SK-N-SH treated with all-trans-retinoic acid at 6 μM for 48 hours (cell line): ENCODE data around the gene TNFRSF18.

Experiments used
- ARNTL ChIP-seq: fragments of 450-650 bp; formaldehyde crosslinking; IDR thresholded peaks from 2 replicates; pipeline ENCODE4 v1.5.0; 2020; ENCODE audit warnings: low read depth, mild to moderate bottlenecking, moderate library complexity, borderline replicate concordance
- BACH2 ChIP-seq: fragments of 250-450 bp; sonication (Bioruptor Pico); IDR thresholded peaks from 2 replicates; pipeline ENCODE4 v1.9.0; 2021; ENCODE audit warnings: mild to moderate bottlenecking, borderline replicate concordance
- RARB ChIP-seq: fragments of 250-450 bp; sonication (Bioruptor Pico); IDR thresholded peaks from 2 replicates; pipeline ENCODE4 v1.8.0; 2021; ENCODE audit warnings: mild to moderate bottlenecking, moderate library complexity
- SNAI2 ChIP-seq: fragments of 250-450 bp; sonication (Bioruptor Pico); IDR thresholded peaks from 2 replicates; pipeline ENCODE4 v1.5.0; 2020; ENCODE audit warnings: mild to moderate bottlenecking, moderate library complexity
- TOX ChIP-seq: fragments of 250-450 bp; sonication (Bioruptor Pico); IDR thresholded peaks from 2 replicates; pipeline ENCODE4 v1.8.0; 2021; ENCODE audit warnings: mild to moderate bottlenecking, moderate library complexity, borderline replicate concordance
- ZFP30 ChIP-seq: fragments of 450-650 bp; formaldehyde crosslinking; IDR thresholded peaks from 2 replicates; pipeline ENCODE4 v1.5.0; 2022; ENCODE audit warnings: mild to moderate bottlenecking, moderate library complexity
- TF ChIP-seq, protein P1 (sequence below): fragments of 250-450 bp; sonication (Bioruptor Pico); IDR thresholded peaks from 2 replicates; pipeline ENCODE4 v1.8.0; 2020; ENCODE audit warnings: mild to moderate bottlenecking, moderate library complexity, borderline replicate concordance
- TF ChIP-seq, protein P2 (sequence below): fragments of 250-450 bp; sonication (Bioruptor Pico); IDR thresholded peaks from 2 replicates; pipeline ENCODE4 v1.5.1; 2020; ENCODE audit warnings: low read depth, mild to moderate bottlenecking, moderate library complexity
- TF ChIP-seq, protein P3 (sequence below): fragments of 250-450 bp; sonication (Bioruptor Pico); IDR thresholded peaks from 2 replicates; pipeline ENCODE4 v1.5.1; 2021; ENCODE audit warnings: mild to moderate bottlenecking, moderate library complexity

DNA sequence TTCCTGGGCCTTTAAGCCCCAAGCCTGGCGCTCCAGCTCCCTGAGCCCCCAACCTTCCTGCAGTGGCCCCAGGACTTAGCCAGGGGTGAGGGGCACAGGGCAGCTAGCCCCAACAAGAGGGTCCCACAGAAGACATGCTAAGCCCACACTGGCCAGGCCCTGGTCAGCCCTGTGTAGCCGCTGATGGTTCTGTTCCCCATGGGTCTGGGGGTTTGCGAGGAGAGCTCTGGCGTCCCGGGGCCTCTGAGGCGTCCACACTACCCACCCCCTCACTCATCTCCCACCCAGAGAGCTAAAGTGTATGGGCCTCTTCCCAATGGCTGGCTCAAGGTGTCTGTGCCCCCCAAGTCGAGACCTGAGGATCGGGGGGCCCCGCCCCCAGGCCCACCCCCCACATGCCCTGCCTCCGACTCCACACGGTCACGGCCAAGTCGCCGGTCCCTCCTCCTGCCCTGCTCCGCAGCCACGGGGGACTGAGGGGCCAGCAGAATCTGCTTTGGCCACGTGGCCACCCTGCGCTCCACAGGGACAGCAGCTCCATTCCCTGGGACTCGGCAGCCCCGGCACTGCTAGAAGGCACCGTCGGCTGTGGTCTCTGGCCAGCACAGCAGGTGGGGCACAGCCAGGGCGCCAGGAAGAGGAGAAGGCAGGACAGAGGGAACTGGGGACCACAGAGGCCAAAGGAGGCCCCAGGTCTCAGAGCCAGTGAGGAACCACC lies 7.8 kb downstream of the TNFRSF18 start:
- TF ChIP-seq, protein P1, sequence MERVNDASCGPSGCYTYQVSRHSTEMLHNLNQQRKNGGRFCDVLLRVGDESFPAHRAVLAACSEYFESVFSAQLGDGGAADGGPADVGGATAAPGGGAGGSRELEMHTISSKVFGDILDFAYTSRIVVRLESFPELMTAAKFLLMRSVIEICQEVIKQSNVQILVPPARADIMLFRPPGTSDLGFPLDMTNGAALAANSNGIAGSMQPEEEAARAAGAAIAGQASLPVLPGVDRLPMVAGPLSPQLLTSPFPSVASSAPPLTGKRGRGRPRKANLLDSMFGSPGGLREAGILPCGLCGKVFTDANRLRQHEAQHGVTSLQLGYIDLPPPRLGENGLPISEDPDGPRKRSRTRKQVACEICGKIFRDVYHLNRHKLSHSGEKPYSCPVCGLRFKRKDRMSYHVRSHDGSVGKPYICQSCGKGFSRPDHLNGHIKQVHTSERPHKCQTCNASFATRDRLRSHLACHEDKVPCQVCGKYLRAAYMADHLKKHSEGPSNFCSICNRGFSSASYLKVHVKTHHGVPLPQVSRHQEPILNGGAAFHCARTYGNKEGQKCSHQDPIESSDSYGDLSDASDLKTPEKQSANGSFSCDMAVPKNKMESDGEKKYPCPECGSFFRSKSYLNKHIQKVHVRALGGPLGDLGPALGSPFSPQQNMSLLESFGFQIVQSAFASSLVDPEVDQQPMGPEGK (CRISPR knock-in tag): no peak
- TF ChIP-seq, protein P2, sequence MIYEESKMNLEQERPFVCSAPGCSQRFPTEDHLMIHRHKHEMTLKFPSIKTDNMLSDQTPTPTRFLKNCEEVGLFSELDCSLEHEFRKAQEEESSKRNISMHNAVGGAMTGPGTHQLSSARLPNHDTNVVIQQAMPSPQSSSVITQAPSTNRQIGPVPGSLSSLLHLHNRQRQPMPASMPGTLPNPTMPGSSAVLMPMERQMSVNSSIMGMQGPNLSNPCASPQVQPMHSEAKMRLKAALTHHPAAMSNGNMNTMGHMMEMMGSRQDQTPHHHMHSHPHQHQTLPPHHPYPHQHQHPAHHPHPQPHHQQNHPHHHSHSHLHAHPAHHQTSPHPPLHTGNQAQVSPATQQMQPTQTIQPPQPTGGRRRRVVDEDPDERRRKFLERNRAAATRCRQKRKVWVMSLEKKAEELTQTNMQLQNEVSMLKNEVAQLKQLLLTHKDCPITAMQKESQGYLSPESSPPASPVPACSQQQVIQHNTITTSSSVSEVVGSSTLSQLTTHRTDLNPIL (CRISPR knock-in tag): no peak
- TF ChIP-seq BACH2 (CRISPR knock-in tag): no peak
- no peak for TF ChIP-seq RARB
- no peak for TF ChIP-seq SNAI2
- no peak for TF ChIP-seq TOX (CRISPR knock-in tag)
- no peak for TF ChIP-seq ZFP30
- TF ChIP-seq, protein P3, sequence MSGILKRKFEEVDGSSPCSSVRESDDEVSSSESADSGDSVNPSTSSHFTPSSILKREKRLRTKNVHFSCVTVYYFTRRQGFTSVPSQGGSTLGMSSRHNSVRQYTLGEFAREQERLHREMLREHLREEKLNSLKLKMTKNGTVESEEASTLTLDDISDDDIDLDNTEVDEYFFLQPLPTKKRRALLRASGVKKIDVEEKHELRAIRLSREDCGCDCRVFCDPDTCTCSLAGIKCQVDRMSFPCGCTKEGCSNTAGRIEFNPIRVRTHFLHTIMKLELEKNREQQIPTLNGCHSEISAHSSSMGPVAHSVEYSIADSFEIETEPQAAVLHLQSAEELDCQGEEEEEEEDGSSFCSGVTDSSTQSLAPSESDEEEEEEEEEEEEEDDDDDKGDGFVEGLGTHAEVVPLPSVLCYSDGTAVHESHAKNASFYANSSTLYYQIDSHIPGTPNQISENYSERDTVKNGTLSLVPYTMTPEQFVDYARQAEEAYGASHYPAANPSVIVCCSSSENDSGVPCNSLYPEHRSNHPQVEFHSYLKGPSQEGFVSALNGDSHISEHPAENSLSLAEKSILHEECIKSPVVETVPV (CRISPR knock-in tag): no peak
- TF ChIP-seq ARNTL (CRISPR knock-in tag): no peak
